Measurements from ENCODE around the gene BPIFB2.

The BPIFB2 gene

GRCh38 chr20:33026072-33026778 lies 18.7 kb downstream of the BPIFB2 start:
- no peaks in the 10 kb centered on the region for H3K27me3 Mint-ChIP-seq (ENCODE audit: low read depth)
- H3K36me3 Mint-ChIP-seq (ENCODE audit: low read depth), result no peaks in the 10 kb centered on the region
- no peaks in the 10 kb centered on the region for H3K9me3 Mint-ChIP-seq
- no peaks in the 10 kb centered on the region for H3K4me1 Mint-ChIP-seq
- TF ChIP-seq, protein P1, sequence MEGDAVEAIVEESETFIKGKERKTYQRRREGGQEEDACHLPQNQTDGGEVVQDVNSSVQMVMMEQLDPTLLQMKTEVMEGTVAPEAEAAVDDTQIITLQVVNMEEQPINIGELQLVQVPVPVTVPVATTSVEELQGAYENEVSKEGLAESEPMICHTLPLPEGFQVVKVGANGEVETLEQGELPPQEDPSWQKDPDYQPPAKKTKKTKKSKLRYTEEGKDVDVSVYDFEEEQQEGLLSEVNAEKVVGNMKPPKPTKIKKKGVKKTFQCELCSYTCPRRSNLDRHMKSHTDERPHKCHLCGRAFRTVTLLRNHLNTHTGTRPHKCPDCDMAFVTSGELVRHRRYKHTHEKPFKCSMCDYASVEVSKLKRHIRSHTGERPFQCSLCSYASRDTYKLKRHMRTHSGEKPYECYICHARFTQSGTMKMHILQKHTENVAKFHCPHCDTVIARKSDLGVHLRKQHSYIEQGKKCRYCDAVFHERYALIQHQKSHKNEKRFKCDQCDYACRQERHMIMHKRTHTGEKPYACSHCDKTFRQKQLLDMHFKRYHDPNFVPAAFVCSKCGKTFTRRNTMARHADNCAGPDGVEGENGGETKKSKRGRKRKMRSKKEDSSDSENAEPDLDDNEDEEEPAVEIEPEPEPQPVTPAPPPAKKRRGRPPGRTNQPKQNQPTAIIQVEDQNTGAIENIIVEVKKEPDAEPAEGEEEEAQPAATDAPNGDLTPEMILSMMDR (IDR thresholded peaks at IDR 0.05; ENCODE audit: unreplicated experiment in 3 of 3), result no peak
- no peak overlapping the region for H3K4me3 Mint-ChIP-seq
- no peak overlapping the region for H3K27ac Mint-ChIP-seq

DNA sequence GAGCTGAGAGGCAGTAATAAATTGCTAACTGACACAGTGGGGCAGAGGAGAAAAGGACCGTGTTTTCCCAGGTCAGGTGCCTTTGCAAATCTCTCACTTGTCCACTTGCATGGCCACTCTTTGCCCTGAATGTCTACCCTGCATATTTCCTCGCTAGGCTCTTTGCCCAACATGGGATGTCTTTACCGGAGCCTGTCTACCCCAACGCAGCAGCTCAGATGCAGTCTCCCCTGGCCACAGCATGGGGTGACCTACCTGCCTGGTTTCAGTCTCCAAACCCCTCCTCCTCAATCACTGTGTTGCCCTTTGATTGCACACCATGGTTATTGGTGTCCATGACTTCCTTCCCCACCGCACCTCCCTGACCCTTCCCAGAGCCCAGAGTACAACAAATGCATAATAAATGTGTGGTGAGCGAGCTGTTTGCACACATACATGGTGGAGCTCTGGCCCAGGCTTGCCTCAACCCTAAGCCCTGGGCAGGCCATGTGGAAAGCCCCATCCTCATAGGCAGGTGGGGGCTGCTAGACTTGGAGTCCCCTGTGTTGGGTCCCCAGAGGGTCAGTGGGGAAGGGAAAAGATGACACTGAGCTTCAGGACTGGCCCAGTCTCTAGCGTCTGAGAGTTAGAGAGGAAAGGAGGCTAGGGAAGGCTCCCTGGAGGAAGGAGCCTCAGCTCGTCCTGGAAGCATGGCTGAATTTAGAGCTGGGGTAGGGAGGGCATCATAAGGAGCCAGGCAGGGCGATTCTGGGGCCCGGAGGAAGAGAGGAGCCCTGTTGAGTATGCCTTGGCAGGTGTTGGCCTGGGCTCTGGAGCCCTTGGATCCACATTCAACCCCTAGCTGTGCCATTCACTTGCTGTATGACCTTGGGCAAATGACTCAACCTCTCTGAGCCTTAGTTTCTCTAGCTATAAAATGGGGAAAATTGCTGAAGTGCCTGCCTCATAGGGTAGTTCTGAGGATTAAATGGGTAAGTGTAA lies 19.6 kb downstream of the BPIFB2 start:
- TF ChIP-seq, protein P1 (IDR thresholded peaks at IDR 0.05; ENCODE audit: unreplicated experiment in 3 of 3), result no peak
- no peaks in the 10 kb centered on the region for H3K27me3 Mint-ChIP-seq (ENCODE audit: low read depth)
- no peak overlapping the region for H3K27ac Mint-ChIP-seq
- H3K4me3 Mint-ChIP-seq, result no peak overlapping the region
- no peaks in the 10 kb centered on the region for H3K9me3 Mint-ChIP-seq
- no peaks in the 10 kb centered on the region for H3K4me1 Mint-ChIP-seq
- H3K36me3 Mint-ChIP-seq (ENCODE audit: low read depth), result no peaks in the 10 kb centered on the region

DNA sequence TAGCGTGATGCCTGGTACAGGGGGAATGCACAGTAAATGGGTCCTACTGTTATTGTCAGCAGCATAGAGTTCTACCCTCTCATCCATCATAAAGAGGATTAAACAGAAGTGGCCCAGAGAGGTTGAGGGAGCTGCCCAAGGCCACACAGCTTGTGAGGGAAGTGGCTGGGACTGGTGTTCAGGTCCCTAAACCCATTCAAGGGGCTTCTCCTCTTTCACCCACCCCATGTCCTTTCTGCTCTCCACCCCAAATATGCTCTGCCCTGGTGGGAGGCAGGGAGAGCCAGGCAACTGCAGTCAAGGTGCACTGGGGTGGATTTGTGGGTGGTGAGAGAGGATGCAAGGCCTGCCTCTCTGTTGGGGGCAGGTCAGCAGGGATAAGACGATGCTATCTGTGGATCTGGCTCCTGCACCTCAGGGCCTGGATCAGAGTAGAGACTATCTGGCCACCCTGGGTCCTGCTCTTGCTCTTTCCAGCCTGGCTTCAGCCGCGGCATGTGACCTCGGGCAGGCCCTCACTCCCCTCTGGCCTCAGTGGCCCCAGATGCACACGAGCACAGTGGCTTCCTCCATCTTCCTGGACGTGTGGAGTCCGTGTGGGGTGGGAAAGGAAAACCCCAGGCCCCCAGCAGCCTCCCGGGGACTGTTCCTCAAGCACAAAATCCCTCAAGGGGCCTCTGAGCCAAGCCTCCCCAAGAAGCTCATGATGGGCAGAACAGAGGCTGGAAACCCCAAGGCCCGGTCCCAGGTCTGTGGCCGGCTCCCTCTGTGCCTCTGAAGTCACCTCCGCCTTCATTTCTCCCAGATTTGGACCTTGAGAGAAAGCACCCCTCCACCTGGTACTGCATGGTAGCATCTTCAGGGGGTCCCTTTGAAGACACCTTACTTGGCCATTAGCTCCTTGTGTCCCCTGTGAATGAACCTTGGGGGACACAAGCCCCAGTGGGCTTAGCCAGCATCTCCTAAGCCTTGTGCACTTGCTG lies 20.6 kb downstream of the BPIFB2 start:
- no peaks in the 10 kb centered on the region for H3K4me1 Mint-ChIP-seq
- no peak overlapping the region for H3K27ac Mint-ChIP-seq
- peaks cover 8% of the 10 kb centered on the region for H3K27me3 Mint-ChIP-seq (ENCODE audit: low read depth)
- peaks cover under 1% of the 10 kb centered on the region for H3K9me3 Mint-ChIP-seq
- TF ChIP-seq, protein P1 (IDR thresholded peaks at IDR 0.05; ENCODE audit: unreplicated experiment in 3 of 3), result no peak
- H3K36me3 Mint-ChIP-seq (ENCODE audit: low read depth), result no peaks in the 10 kb centered on the region
- H3K4me3 Mint-ChIP-seq, result no peak overlapping the region

DNA sequence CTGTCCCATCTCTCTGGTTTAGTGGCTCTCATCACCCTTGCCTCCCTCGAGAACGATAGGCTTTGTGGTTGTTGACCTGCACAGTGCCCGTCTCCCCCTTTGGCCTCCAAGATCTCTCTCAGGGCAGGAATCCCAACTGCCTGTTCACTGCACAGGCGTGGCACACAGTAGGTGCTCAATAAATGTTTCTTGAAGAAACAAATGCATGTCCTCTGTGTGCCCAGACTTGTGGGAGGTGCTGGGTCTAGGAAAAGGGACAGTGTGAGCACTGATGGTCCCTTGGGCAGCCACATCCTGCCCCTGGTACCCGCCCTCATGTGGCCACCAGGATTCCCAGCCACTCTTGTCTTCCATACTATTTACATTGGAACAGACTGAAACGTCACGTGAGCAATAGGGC lies 21.4 kb downstream of the BPIFB2 start:
- H3K4me1 Mint-ChIP-seq, result no peaks in the 10 kb centered on the region
- no peak overlapping the region for H3K4me3 Mint-ChIP-seq
- TF ChIP-seq, protein P1 (IDR thresholded peaks at IDR 0.05; ENCODE audit: unreplicated experiment in 3 of 3), result no peak
- no peak overlapping the region for H3K27ac Mint-ChIP-seq
- no peaks in the 10 kb centered on the region for H3K36me3 Mint-ChIP-seq (ENCODE audit: low read depth)
- peaks cover 5% of the 10 kb centered on the region for H3K9me3 Mint-ChIP-seq
- H3K27me3 Mint-ChIP-seq (ENCODE audit: low read depth), result peaks cover 14% of the 10 kb centered on the region

- no peak overlapping the region for H3K4me3 Mint-ChIP-seq
- H3K4me1 Mint-ChIP-seq, result no peaks in the 10 kb centered on the region
- H3K36me3 Mint-ChIP-seq (ENCODE audit: low read depth), result no peaks in the 10 kb centered on the region
- peaks cover 19% of the 10 kb centered on the region for H3K27me3 Mint-ChIP-seq (ENCODE audit: low read depth)
- peaks cover 5% of the 10 kb centered on the region for H3K9me3 Mint-ChIP-seq
- no peak overlapping the region for H3K27ac Mint-ChIP-seq
- TF ChIP-seq, protein P1 (IDR thresholded peaks at IDR 0.05; ENCODE audit: unreplicated experiment in 3 of 3), result no peak
Observed at GRCh38 chr20:33030076-33030475, 22.6 kb downstream of the BPIFB2 start.
